Skin epidermis (tissue), 12 donors: ENCODE measurements around the gene PRSS8.
"Not testable (repeated sequence)": the region's sequence is repeated elsewhere in the genome, so short reads cannot be mapped to it uniquely, and the experiment has no call there.

ENCODE experiments used
- H3K27ac ChIP-seq, 21 experiments: fragments of 200-600 bp; sonication (generic) in 11 of 21; one replicate each; pipeline ENCODE4 v1.5.0; 2020; ENCODE audit warnings: mild to moderate bottlenecking in 3 of 21, inconsistent platforms in 2 of 21, moderate library complexity in 2 of 21
- H3K4me3 ChIP-seq, 7 experiments: fragments of 200-600 bp; sonication (generic) in 2 of 7; one replicate each; pipeline ENCODE4 v1.5.0; 2020; ENCODE audit warnings: inconsistent platforms in 2 of 7, mild to moderate bottlenecking in 2 of 7, moderate library complexity in 1 of 7

PRSS8 gene

DNA sequence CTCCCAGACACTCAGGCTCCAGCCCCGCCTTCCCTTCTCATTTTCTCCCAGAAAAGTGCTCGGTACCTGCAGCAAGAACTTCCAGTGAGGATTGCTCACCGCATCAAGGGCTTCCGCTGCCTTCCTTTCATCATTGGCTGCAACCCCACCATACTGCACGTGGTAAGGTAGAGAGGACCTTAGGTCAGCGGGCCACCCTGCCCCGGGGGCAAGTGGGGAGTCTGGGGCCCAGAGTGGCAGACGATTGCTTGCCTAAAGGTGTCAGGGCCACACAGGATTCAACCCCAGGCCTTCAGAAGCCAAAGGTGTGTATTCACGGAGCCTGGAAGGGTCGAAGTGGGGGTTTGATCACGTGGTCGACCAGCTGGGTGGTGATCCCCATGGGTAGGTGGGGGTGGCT, 25.9 kb downstream of the PRSS8 start:
- H3K27ac ChIP-seq, result peak overlapping the region in 6 of 21 experiments; percentile 90 to 98 (median 96)
- no peak overlapping the region for H3K4me3 ChIP-seq

- Histone ChIP-seq H3K27ac (peak overlapping the region; percentile 75 to 98 (median 95)), H3K4me3 (peak overlapping the region; percentile 69 to 98 (median 92))
These were observed 26.6 kb downstream of the PRSS8 start for GRCh38 chr16:31108794-31109558.

- Histone ChIP-seq H3K27ac (peak within 1 kb of the TSS; percentile 75 to 98 (median 95)), H3K4me3 (peak within 1 kb of the TSS; percentile 69 to 98 (median 92))
These were observed 27.3 kb downstream of the PRSS8 start, which contains the start of gene BCKDK for GRCh38 chr16:31108035-31108793. TSS of gene BCKDK (plus strand) at chr16:31108386. CDS start at chr16:31109224, 838 bp downstream.

DNA sequence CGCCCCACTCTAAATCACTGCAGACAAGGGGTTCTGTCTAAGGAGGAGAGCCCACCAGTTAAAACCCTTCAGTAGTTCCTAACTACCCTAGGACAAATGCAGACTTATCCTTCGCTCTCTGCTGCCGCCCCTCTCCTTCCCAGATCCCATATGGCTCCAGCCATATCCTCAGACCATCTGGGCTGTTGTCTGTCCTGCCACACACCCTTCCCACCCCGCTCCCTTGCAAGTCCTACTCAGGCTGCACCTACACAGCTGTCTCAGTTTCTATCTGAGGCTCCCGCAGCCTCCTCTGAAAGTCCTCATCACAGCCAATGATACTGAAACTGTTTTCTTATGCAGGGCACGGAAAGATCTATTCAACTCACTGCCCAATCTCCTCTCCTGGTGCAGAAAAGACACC, 28.1 kb downstream of the PRSS8 start:
- peak overlapping the region in 4 of 21 experiments; percentile 94 to 98 (median 96) for H3K27ac ChIP-seq

GRCh38 chr16:31106509-31107464, 28.7 kb downstream of the PRSS8 start:
- H3K4me3 ChIP-seq, result no peak overlapping the region
- H3K27ac ChIP-seq, result peak overlapping the region in 2 of 21 experiments; percentile 55 to 76

More for the DNA sequence above, 28.1 kb downstream of the PRSS8 start:
- H3K4me3 ChIP-seq, result peak overlapping the region in 1 of 7 experiments; percentile 92

DNA sequence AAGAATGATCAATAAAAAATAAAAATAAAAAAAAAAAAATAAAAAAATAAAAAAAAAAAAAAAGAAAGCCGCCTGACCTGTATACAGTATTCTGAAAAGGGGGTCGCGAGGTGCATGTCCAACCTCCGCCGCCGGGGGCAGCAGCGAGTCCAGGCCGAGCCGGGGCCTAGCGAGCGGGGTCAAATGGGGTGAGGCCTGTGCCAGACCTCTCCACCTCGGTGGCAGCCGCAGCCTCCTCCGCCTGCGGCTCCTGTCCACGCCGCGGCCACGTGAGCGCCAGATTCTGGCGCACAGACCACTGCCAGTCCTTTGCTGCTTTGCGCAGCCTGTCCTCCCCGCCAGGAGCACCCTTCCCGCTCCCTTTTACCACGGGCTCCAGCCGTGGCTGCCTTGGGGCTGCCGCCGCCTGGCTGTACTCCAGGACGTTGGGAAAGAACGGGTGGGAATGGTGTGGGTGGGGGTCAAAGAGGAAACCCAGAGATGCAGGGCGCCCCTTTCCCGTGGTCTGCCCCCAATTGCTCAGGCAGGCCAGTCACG, 29.8 kb downstream of the PRSS8 start:
- peak overlapping the region in 15 of 21 experiments; percentile 16 to 83 (median 65) for H3K27ac ChIP-seq
- peak overlapping the region in 2 of 7 experiments; percentile 15 to 23 for H3K4me3 ChIP-seq

- H3K27ac ChIP-seq, H3K4me3 ChIP-seq: not testable (repeated sequence)
These were observed 34.5 kb downstream of the PRSS8 start for GRCh38 chr16:31100876-31101641.

DNA sequence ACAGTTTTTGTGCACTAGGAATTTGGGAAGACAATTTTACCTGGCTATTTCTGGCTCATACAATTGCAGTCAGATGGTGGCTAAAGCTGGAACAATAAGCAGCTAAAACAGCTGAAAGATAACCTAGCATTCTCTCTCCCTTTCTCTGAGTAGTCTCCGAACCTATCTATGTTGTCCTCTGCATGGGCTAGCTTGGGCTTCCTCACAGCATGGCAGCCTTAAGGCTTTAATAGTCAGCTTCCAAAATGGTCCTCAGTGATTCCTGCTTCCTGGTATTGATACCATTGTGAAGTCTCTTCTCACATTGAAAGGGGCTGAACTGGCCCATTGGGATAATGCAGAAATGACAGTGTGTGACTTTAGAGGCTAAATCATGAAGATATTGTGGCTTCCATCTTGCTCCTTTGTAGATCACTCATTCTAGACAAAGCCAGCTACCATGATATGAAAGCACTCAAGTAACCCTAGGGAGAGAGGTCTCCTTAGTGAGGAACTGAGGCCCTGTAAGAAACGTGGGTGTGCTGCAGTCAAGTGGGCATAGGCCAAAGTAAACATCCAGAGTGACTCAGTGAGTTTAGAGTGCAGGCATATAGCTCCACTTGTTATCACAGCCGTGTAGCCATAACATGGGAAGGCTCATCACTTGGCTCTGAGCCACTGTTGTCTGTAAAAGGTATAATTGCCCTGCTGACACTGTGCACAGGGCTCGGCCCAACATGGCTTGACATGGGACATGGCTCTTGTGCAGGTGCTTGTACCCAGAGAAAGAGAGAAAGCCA, 35.5 kb downstream of the PRSS8 start:
- no peak overlapping the region for H3K4me3 ChIP-seq
- no peak overlapping the region for H3K27ac ChIP-seq

DNA sequence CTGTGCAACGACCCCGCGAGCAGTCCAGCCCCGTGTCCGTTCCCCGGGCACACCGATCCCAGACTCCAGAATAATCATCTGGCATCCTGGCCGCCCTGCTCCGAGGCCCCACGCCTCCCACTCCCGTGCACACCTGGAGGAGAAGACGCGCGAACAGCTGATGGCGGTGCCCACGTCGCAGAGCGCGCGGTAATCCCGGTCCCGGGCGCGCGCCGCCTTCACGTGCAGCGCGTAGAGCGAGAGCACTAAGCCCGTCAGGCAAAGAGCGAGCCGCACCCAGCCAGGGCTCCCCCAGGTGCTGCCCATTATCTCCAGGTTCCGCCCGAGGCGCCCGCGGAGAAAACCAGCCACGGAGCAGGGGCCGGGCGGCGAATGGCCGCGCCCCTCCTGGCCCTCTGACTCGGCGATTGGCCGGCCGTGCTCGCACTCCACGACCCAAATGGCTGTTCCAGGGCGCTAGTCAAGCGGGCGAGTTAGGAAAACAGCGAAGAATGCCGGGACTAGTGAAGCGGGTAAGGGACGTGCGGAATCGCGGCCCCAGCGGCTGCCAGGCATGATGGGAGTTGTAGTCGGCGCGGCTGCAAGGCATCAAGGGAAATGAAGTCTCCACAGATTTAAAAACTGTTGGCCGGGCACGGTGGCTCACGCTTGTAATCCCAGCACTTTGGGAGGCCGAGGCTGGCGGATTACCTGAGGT, 41.0 kb downstream of the PRSS8 start, which contains the start of gene VKORC1:
Gene VKORC1 (minus strand): TSS at position 374 of the 697 bp plus-strand sequence. CDS start 68 bp downstream, at position 306.
- peak within 1 kb of the TSS; percentile 16 to 89 (median 85) for H3K27ac ChIP-seq

DNA sequence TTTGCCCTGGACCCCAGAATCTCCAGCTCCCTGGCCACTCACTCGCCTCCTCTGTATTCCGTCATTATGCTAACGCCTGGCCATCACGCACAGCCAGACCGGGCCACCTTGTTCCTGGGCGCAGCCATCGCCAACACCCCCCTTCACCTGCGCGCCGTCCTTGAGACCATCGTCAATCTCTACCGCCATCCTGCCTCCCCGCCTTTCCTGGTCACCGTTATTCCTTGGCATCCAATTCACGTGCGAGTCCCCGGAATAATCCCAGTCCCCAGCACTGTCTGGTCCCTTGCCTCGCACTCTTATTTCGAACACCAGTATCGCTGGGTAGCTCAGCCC, 41.5 kb downstream of the PRSS8 start:
- Histone ChIP-seq H3K4me3 (peak overlapping the region; percentile 56 to 86 (median 71)), H3K27ac (peak overlapping the region; percentile 16 to 89 (median 85))

More for the DNA sequence above, 41.0 kb downstream of the PRSS8 start, which contains the start of gene VKORC1:
- H3K4me3 ChIP-seq, result peak within 1 kb of the TSS; percentile 56 to 86 (median 71)

GRCh38 chr16:31093132-31093703, 42.3 kb downstream of the PRSS8 start:
- peak overlapping the region in 6 of 21 experiments; percentile 3 to 89 (median 67) for H3K27ac ChIP-seq
- H3K4me3 ChIP-seq, result peak overlapping the region in 5 of 7 experiments; percentile 56 to 86 (median 71)

DNA sequence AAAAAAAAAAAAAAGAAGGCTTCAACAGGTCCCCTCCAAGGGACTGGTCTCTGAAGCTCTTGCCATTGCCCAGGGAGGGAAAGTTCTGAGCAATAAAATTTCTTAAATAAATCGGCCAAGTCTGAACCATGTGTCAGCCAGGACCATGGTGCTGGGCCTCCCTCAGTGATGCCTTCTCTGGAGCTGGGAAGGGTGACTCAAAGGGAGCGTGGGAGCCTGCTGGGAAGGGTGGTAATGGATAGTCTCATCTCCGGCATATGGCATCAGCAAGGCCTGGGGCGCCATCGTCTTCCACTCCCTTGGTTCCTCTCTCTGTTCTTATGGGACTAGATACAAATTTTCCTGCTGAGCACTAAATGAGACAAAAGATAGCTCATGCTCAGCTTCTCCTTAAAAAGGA, 43.2 kb downstream of the PRSS8 start:
- Histone ChIP-seq H3K4me3 (no peak overlapping the region), H3K27ac (peak overlapping the region in 1 of 21 experiments; percentile 60)

GRCh38 chr16:31090540-31090939, 45.0 kb downstream of the PRSS8 start:
- H3K4me3 ChIP-seq, result no peak overlapping the region
- H3K27ac ChIP-seq, result peak overlapping the region in 4 of 21 experiments; percentile 4 to 50 (median 39)

- Histone ChIP-seq H3K4me3 (no peak overlapping the region), H3K27ac (peak overlapping the region in 1 of 21 experiments; percentile 21)
These were observed 46.3 kb downstream of the PRSS8 start for GRCh38 chr16:31089199-31089598.

- no peak within 1 kb of the TSS for H3K4me3 ChIP-seq
- peak within 1 kb of the TSS in 5 of 21 experiments; percentile 13 to 44 (median 16) for H3K27ac ChIP-seq
These were observed 46.9 kb downstream of the PRSS8 start, which contains the start of gene PRSS53 for GRCh38 chr16:31088459-31089183. TSS of gene PRSS53 (minus strand) at chr16:31088943. CDS start at chr16:31088809, 134 bp downstream.

DNA sequence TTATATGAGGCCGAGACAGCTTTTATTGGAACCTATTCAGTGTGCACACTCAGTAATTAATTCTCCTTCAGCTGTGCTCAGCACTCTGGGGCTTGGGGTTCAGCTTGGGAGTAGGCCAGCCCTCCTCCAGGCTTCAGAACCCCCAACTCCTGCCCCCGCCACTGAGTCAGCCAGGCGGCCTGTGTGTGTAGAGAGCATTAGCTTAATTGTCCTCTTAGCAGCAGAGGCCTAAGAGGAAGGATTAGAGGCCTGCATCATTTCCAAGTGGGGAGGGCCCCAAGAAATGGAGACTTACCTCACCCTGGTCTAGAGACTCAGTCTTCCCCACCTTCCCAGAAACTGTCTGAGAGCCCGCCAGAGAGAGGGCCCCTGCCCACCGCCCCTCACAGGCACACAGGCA, 47.6 kb downstream of the PRSS8 start:
- Histone ChIP-seq H3K27ac (peak overlapping the region in 4 of 21 experiments; percentile 15 to 44 (median 26)), H3K4me3 (no peak overlapping the region)
